Coronary artery (tissue), 2 donors: ENCODE measurements around the gene KYNU.

Source experiments
- DNase-seq: peaks from one replicate; pipeline ENCODE4 v3.0.0-alpha.2; 2017; ENCODE audit warnings: low spot score
- H3K27ac ChIP-seq, 2 donors: fragments of 200-600 bp; sonication (generic); one replicate each; pipeline ENCODE4 v1.5.1; 2016 to 2019
- H3K4me3 ChIP-seq: fragments of 200-600 bp; sonication (generic); 2 replicates; pipeline ENCODE4 v1.5.1; 2016; ENCODE audit warnings: mild to moderate bottlenecking, moderate library complexity
- TF ChIP-seq, protein P1 (sequence below): fragments of 200-600 bp; sonication (generic); IDR thresholded peaks from one replicate; pipeline ENCODE4 v1.5.1; 2019; ENCODE audit warnings: antibody characterized with exemption

Gene KYNU

GRCh38 chr2:142877216-142877838 lies at the start of gene KYNU:
KYNU (plus strand) TSS chr2:142877664; CDS start chr2:142885368, 7,704 bp downstream.
- TF ChIP-seq, protein P1, sequence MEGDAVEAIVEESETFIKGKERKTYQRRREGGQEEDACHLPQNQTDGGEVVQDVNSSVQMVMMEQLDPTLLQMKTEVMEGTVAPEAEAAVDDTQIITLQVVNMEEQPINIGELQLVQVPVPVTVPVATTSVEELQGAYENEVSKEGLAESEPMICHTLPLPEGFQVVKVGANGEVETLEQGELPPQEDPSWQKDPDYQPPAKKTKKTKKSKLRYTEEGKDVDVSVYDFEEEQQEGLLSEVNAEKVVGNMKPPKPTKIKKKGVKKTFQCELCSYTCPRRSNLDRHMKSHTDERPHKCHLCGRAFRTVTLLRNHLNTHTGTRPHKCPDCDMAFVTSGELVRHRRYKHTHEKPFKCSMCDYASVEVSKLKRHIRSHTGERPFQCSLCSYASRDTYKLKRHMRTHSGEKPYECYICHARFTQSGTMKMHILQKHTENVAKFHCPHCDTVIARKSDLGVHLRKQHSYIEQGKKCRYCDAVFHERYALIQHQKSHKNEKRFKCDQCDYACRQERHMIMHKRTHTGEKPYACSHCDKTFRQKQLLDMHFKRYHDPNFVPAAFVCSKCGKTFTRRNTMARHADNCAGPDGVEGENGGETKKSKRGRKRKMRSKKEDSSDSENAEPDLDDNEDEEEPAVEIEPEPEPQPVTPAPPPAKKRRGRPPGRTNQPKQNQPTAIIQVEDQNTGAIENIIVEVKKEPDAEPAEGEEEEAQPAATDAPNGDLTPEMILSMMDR: no peak
- no peak within 1 kb of the TSS for H3K27ac ChIP-seq
- no peak within 1 kb of the TSS for H3K4me3 ChIP-seq
- no peak for DNase-seq

DNA sequence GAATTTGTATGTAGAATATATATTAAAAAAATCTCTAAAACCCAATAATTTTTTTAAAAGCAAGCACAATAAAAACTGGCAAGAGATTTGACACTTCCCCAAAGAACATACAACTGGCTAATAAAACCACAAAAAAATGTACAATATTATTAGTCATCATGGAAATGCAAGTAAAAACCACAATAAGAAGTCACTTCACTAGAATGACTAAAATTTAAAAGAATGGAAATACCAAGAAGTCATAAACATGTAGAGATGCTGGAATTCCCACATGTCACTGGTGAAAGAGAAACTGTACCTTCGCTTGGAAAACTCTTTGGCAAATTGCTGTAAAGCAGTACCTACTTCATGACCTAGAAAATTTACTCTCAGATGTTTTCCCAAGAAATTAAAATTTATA lies 43.4 kb upstream of the KYNU start:
- DNase-seq: no peak
- H3K4me3 ChIP-seq: no peak overlapping the region
- H3K27ac ChIP-seq: no peak overlapping the region
- TF ChIP-seq, protein P1: no peak

DNA sequence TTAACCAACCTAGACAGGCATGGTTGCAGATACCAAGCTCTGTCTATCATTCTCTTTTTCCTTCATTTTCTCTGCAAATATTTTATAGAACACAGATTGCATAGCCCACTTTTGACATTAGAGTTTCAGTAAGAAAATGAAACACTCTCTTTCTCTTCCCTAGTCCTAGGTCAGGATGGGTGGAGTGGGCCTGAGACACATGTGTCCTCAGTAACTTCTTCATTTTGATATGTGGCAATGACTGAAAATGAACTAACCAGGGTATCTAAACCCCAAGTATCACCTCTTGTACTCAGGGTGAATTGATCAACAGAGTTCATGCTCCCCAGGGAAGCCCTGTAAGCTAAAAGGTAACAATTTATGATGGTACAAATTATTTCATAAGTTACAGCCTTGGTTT lies 37.0 kb upstream of the KYNU start:
- TF ChIP-seq, protein P1: no peak
- Histone ChIP-seq H3K4me3 (no peak overlapping the region), H3K27ac (no peak overlapping the region)
- DNase-seq: no peak

DNA sequence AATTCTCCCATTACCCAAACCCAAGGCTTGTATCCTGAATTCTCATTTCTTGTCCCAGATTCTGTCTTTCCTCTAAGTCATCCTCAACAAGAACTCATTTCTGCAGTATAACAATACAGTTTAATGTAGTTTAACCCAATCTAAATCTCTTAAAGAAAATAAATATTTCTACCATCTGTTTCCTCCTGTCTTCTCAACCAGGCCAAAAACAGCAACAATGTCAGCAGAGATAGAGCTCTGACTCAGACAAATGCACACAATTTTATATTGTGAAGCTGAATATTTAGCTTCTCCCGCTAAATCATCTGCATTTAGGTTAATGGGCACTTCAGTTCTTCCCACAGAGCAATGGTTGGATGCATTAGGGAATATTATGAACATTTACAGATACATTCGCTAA lies 35.7 kb upstream of the KYNU start:
- no peak overlapping the region for H3K4me3 ChIP-seq
- no peak for DNase-seq
- TF ChIP-seq, protein P1: no peak
- H3K27ac ChIP-seq: no peak overlapping the region

GRCh38 chr2:142842369-142842768 lies 35.1 kb upstream of the KYNU start:
- Histone ChIP-seq H3K4me3 (no peak overlapping the region), H3K27ac (no peak overlapping the region)
- DNase-seq: no peak
- TF ChIP-seq, protein P1: no peak

- DNase-seq: no peak
- H3K4me3 ChIP-seq: no peak overlapping the region
- TF ChIP-seq, protein P1: no peak
- no peak overlapping the region for H3K27ac ChIP-seq
Measured at GRCh38 chr2:142843731-142844130, 33.7 kb upstream of the KYNU start.

- Histone ChIP-seq H3K27ac (no peak overlapping the region), H3K4me3 (no peak overlapping the region)
- TF ChIP-seq, protein P1: no peak
- DNase-seq: no peak
Measured at GRCh38 chr2:142848023-142848606, 29.3 kb upstream of the KYNU start.
